NOMO-1 (cell line): Measurements from ENCODE around the gene KPNA1.
"Not testable (repeated sequence)": the region's sequence is repeated elsewhere in the genome, so short reads cannot be mapped to it uniquely, and the experiment has no call there.

Experiments
- DNase-seq, 2 experiments: peaks; one replicate each; lab custom pipeline; 2025; ENCODE audit not compliant: unreplicated experiment in 2 of 2; lab: John Stamatoyannopoulos, UW

The KPNA1 gene

GRCh38 chr3:122520861-122521260 lies 6.1 kb upstream of the KPNA1 start:
- no peak for DNase-seq

GRCh38 chr3:122519693-122520092 lies 5.0 kb upstream of the KPNA1 start:
- peak in 1 of 2 experiments; percentile 19 for DNase-seq

- DNase-seq: no peak
Observed at GRCh38 chr3:122516846-122517360, 2.2 kb upstream of the KPNA1 start.

GRCh38 chr3:122515870-122516269 lies 1.1 kb upstream of the KPNA1 start:
- DNase-seq: no peak

- DNase-seq: no peak
Observed at GRCh38 chr3:122515020-122515468, 305 bp upstream of the KPNA1 start.

- DNase-seq: no peak
Observed at GRCh38 chr3:122513386-122514122, 1.2 kb downstream of the KPNA1 start.

- DNase-seq: no peak
Observed at GRCh38 chr3:122512284-122512683, 2.5 kb downstream of the KPNA1 start.

GRCh38 chr3:122510878-122511535 lies 3.7 kb downstream of the KPNA1 start:
- DNase-seq: no peak

GRCh38 chr3:122508944-122509343 lies 5.8 kb downstream of the KPNA1 start:
- DNase-seq: not testable (repeated sequence)

- no peak for DNase-seq
Observed at GRCh38 chr3:122508135-122508914, 6.4 kb downstream of the KPNA1 start.

- DNase-seq: no peak
Observed at GRCh38 chr3:122506450-122506849, 8.3 kb downstream of the KPNA1 start.

GRCh38 chr3:122505676-122506075 lies 9.1 kb downstream of the KPNA1 start:
- no peak for DNase-seq

- peak; percentile 39 to 68 for DNase-seq
Observed at GRCh38 chr3:122502941-122503340, 11.8 kb downstream of the KPNA1 start.

- no peak for DNase-seq
Observed at GRCh38 chr3:122502139-122502538, 12.6 kb downstream of the KPNA1 start.

GRCh38 chr3:122500964-122501363 lies 13.8 kb downstream of the KPNA1 start:
- not testable (repeated sequence) for DNase-seq

GRCh38 chr3:122498152-122498551 lies 16.6 kb downstream of the KPNA1 start:
- no peak for DNase-seq

- DNase-seq: peak; percentile 90 to 96
Observed at GRCh38 chr3:122497425-122497824, 17.3 kb downstream of the KPNA1 start.

- no peak for DNase-seq
Observed at GRCh38 chr3:122496508-122496907, 18.2 kb downstream of the KPNA1 start.

GRCh38 chr3:122493296-122493695 lies 21.4 kb downstream of the KPNA1 start:
- no peak for DNase-seq

GRCh38 chr3:122488262-122488973 lies 26.3 kb downstream of the KPNA1 start:
- DNase-seq: no peak

- no peak for DNase-seq
Observed at GRCh38 chr3:122484985-122485384, 29.8 kb downstream of the KPNA1 start.
